IPS-18a (cell line): ENCODE results near the gene STK38L.

Source experiments
- H3K27ac ChIP-seq: one replicate; pipeline ENCODE4 v1.5.1; 2013; ENCODE audit warnings: low read length
- H3K27me3 ChIP-seq: one replicate; pipeline ENCODE4 v1.6.1; 2013; ENCODE audit warnings: mild to moderate bottlenecking, low read length; ENCODE audit not compliant: control insufficient read depth, insufficient read depth
- H3K36me3 ChIP-seq: one replicate; pipeline ENCODE4 v1.6.1; 2013; ENCODE audit warnings: low read depth, low read length; ENCODE audit not compliant: control insufficient read depth
- H3K4me1 ChIP-seq: one replicate; pipeline ENCODE4 v1.6.1; 2013; ENCODE audit warnings: low read depth, low read length; ENCODE audit not compliant: control insufficient read depth
- H3K4me3 ChIP-seq: one replicate; pipeline ENCODE4 v1.5.1; 2013; ENCODE audit warnings: low read length
- H3K9ac ChIP-seq: one replicate; pipeline ENCODE4 v1.6.1; 2013; ENCODE audit warnings: mild to moderate bottlenecking, low read length, moderate library complexity
- H3K9me3 ChIP-seq: one replicate; pipeline ENCODE4 v1.6.1; 2013; ENCODE audit warnings: low read depth, low read length; ENCODE audit not compliant: control insufficient read depth

STK38L gene

GRCh38 chr12:27342536-27342935 is 98.5 kb downstream of the STK38L start:
- H3K27ac ChIP-seq: no peak overlapping the region

DNA sequence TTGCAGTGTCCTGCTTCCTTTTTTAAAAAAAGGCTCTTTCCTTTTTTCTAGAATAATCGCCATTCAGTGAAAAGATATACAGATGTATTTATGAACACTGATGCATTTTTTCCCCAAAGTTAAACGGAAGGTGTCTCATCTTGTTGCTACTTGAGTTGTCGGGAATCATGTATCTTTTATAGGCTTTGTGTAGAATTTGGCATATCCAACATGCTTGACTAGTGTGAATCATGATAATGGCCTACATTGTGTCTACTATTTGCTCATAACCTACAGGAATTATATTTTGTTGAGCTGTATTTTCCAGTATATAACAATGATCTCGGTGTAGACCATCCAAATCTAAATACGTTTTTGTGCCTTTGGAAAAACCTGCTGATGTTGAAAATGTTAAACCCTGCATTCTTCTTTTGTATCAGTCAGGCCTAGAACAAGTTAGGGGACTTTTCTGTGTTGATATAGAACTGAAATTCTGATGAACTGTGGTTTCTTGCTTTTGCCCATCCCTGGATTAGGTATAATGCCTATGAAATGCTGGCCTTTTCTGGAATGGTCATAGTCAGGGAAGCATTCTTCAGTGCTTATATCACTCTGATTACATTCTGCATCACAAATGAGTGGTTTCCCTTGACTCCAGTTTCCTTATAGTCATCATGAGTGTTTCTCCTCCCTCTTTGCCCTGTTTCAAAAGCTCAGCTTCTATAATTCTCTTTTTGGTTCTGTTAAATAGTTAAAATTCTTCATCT is 99.3 kb downstream of the STK38L start:
- Histone ChIP-seq H3K9ac (no peak overlapping the region), H3K4me3 (no peak overlapping the region), H3K36me3 (no peaks in the 10 kb centered on the region), H3K4me1 (peaks cover 26% of the 10 kb centered on the region), H3K27ac (no peak overlapping the region), H3K27me3 (no peaks in the 10 kb centered on the region), H3K9me3 (no peaks in the 10 kb centered on the region)

More at GRCh38 chr12:27342536-27342935, 98.5 kb downstream of the STK38L start:
- Histone ChIP-seq H3K27me3 (no peaks in the 10 kb centered on the region), H3K4me1 (peaks cover 21% of the 10 kb centered on the region), H3K4me3 (no peak overlapping the region), H3K9me3 (no peaks in the 10 kb centered on the region), H3K9ac (no peak overlapping the region), H3K36me3 (no peaks in the 10 kb centered on the region)

DNA sequence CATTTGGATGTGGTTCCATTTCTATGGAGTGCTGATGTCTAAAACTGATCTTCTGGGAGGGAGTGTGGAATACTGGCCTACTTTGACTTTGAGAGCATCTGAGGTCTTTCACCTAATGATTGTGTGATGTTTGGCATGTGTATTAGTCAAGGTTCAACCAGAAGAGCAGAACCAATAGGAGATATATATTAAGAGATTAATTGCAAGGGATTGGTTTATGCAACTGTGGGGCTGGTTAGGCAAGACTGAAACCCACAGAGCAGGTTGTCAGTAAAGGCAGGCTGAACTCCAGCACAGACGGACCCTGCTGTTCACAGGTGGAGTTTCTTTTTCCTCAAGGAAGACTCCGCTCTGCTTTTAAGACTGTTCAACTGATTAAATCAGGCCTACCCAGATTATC is 100.2 kb downstream of the STK38L start:
- H3K9ac ChIP-seq: no peak overlapping the region
- no peak overlapping the region for H3K4me3 ChIP-seq
- H3K9me3 ChIP-seq: no peaks in the 10 kb centered on the region
- H3K27ac ChIP-seq: no peak overlapping the region
- peaks cover 26% of the 10 kb centered on the region for H3K4me1 ChIP-seq
- H3K36me3 ChIP-seq: no peaks in the 10 kb centered on the region
- H3K27me3 ChIP-seq: no peaks in the 10 kb centered on the region

DNA sequence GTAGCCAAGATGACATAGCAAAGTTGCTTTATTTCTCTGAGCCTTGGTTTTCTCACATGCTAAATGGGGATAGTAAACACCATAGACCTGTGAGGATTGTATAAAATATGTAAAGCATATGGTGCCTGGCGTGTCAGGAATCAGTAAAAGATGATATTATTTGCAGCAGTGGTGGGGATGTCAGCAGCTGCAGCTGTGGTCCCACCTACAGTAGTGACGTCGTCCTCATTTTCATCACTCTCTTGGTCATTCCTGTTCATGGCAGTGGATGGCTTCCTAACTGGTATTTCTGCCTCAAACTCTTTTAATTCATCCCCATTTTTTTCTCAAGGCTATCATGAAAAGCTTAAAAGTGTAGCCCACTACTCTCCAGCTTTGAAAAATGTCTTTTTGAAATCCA is 100.7 kb downstream of the STK38L start:
- Histone ChIP-seq H3K36me3 (no peaks in the 10 kb centered on the region), H3K27ac (no peak overlapping the region), H3K9me3 (no peaks in the 10 kb centered on the region), H3K9ac (no peak overlapping the region), H3K27me3 (no peaks in the 10 kb centered on the region), H3K4me3 (no peak overlapping the region), H3K4me1 (peaks cover 26% of the 10 kb centered on the region)

GRCh38 chr12:27345376-27345775 is 101.3 kb downstream of the STK38L start:
- Histone ChIP-seq H3K9ac (no peak overlapping the region), H3K4me3 (no peak overlapping the region), H3K36me3 (no peaks in the 10 kb centered on the region), H3K9me3 (no peaks in the 10 kb centered on the region), H3K27me3 (no peaks in the 10 kb centered on the region), H3K27ac (no peak overlapping the region), H3K4me1 (peaks cover 26% of the 10 kb centered on the region)

DNA sequence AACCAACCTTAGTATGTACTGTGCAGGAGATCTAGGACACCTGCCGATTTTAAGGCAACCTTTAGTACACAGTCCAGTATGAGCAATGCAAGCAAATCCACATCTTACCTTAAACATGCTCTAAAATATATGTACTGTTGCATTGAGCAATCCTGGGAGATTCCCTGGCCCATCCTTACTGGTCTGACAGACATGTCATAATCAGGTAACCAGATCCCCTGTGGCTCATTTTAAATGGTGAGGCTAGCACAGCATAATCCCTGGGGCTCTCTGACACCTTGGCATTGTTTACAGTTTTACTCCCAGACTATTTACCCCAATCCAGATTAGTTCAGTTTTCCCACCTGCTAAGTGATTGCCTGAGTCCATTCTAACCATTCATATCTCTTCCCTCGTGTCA is 103.7 kb downstream of the STK38L start:
- Histone ChIP-seq H3K9ac (no peak overlapping the region), H3K36me3 (no peaks in the 10 kb centered on the region), H3K27me3 (no peaks in the 10 kb centered on the region), H3K4me3 (no peak overlapping the region), H3K4me1 (peaks cover 26% of the 10 kb centered on the region), H3K9me3 (no peaks in the 10 kb centered on the region), H3K27ac (no peak overlapping the region)

DNA sequence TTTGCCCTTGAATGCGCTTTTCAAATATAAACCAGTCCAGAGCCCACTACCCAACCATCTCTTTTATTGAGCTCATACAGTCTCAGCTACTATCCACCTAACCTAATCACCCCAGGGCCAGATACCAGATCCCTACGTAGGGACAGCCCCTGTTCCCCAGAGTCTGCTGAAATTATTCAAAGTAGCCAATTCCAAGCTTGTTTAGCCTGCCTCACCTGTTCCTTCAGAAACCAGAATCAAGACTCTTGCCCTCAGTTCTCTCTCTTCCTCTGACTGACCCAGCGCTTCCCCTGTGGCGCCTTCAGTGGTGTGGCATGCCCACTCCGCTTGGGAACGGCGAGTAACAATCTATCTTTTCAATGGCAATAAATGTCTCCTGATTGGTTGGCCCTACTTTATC is 107.4 kb downstream of the STK38L start:
- Histone ChIP-seq H3K9me3 (no peaks in the 10 kb centered on the region), H3K4me1 (peaks cover 11% of the 10 kb centered on the region), H3K9ac (no peak overlapping the region), H3K27ac (no peak overlapping the region), H3K4me3 (no peak overlapping the region), H3K27me3 (no peaks in the 10 kb centered on the region), H3K36me3 (no peaks in the 10 kb centered on the region)

DNA sequence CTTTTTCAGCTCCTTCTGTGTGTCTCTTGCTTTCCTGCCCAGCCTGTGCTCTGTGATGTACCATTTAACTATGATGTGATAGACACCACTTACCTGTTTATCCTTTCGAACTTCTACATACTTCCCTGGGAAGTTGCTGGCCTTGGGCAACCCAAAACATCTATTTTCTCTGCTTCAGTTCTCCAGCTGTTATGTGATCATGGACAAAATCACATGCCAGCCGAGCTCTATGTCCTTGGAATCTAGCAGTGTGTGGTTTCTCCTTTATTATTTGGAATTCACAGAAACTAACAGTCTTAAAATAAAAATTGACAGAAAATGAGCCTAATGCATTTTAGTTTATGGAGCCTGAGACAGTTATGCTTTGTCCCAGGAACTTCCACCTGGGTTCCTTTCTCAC is 111.4 kb downstream of the STK38L start:
- Histone ChIP-seq H3K9ac (no peak overlapping the region), H3K27me3 (no peaks in the 10 kb centered on the region), H3K36me3 (no peaks in the 10 kb centered on the region), H3K4me3 (no peak overlapping the region), H3K4me1 (no peaks in the 10 kb centered on the region), H3K27ac (no peak overlapping the region), H3K9me3 (no peaks in the 10 kb centered on the region)

DNA sequence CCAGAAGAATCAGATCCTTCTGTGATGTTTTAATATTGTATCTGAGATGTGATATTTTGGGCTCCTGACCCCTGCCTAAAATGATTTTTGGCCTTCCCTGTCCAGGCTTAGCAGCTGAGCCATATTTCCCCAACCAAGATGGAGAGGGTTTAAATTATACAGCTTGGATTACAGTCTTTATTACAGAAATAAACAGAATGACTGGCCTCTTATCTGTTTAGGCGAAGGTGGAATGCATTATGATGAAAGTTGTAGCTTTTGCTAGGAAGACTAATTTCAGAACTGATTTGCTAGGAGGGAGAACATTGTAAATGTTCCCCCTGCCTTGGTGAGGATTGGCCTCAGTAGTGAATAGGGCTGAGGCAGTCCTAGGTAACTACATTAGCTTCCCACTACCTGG is 111.9 kb downstream of the STK38L start:
- Histone ChIP-seq H3K9ac (no peak overlapping the region), H3K27me3 (no peaks in the 10 kb centered on the region), H3K36me3 (no peaks in the 10 kb centered on the region), H3K9me3 (no peaks in the 10 kb centered on the region), H3K27ac (no peak overlapping the region), H3K4me1 (no peaks in the 10 kb centered on the region), H3K4me3 (no peak overlapping the region)

GRCh38 chr12:27359578-27360340 is 115.7 kb downstream of the STK38L start:
- Histone ChIP-seq H3K9ac (no peak overlapping the region), H3K27ac (no peak overlapping the region), H3K27me3 (no peaks in the 10 kb centered on the region), H3K4me1 (no peaks in the 10 kb centered on the region), H3K9me3 (no peaks in the 10 kb centered on the region), H3K36me3 (no peaks in the 10 kb centered on the region), H3K4me3 (no peak overlapping the region)

DNA sequence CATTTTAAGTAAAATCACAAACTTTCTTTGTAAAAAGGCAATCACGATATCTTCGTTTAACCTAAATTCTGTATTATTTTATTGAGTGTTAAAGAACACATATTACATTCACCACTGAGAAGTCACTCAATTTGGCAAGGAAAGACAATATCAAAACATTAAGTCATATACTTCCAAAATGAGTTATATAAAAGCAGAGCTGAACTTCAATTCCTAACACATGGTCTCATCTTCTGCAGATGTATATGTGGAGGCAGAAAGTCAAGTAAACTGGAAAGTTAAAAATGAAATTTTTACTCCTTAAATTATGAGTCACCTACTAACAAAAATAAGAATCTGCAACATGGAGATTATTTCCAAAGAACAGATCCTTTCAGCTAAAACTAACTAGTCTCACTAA is 117.3 kb downstream of the STK38L start:
- Histone ChIP-seq H3K27me3 (no peaks in the 10 kb centered on the region), H3K36me3 (no peaks in the 10 kb centered on the region), H3K27ac (no peak overlapping the region), H3K4me3 (no peak overlapping the region), H3K4me1 (no peaks in the 10 kb centered on the region), H3K9ac (no peak overlapping the region), H3K9me3 (no peaks in the 10 kb centered on the region)

DNA sequence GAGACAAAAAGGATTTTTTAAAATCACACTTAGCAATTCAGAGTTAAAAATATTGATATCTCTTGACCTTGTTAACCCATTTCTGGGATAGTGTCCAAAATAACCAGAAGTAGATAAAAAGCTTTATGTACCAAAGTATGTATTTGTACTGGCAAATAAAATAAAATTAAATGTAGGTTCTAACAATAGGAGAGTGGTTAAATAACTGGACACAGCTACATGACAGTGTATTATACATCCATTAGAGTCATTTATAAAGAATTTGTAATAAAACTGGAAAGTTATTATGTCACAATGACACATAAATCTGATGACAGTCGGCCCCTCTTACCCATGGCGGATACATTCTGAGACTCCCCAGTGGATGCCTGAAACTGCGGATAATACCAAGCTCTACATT is 122.5 kb downstream of the STK38L start:
- no peak overlapping the region for H3K4me3 ChIP-seq
- H3K9ac ChIP-seq: no peak overlapping the region
- peaks cover 5% of the 10 kb centered on the region for H3K36me3 ChIP-seq
- no peaks in the 10 kb centered on the region for H3K4me1 ChIP-seq
- no peaks in the 10 kb centered on the region for H3K9me3 ChIP-seq
- H3K27me3 ChIP-seq: no peaks in the 10 kb centered on the region
- no peak overlapping the region for H3K27ac ChIP-seq
